ENCODE data around the gene RGS12. TPM values are rescaled to one million over a fixed set of nuclear protein-coding genes. Genes with fewer than 3 reads are reported as not detected.

RGS12 gene
- total RNA-seq, 1 experiment from 2014 or later: 16.9 TPM

DNA sequence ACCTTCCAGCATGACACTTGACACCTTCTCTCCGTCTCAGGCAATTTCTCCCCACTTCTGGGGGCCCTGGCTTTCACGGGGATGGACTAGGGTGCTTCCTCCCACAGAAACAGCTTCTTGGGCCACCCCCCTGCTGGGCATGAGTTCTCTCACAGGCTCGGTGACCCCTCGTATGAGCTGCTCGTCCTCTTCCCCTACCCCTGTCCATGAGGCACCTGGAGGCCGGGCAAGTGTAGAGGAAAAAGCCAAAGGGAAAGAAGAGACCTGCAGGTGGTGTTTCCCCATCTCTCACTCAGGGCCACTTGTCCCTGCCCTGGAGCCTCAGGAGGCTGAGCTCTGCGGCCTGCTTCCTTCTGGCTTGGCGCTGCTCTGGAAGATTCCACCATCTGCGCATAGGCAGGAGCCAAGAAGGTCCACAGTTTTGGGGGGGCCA lies 1.9 kb upstream of the RGS12 start:
- no peak overlapping the region for H3K4me2 ChIP-seq (ENCODE audit: insufficient read depth, insufficient read length, low read length)
- Mint-ChIP-seq H3K27me3 (ENCODE audit: low read depth) (peaks cover 28% of the 10 kb centered on the region), H3K4me3 (peak overlapping the region in 1 of 2 experiments; percentile 57; a peak in 2 of 5 replicates)

More for the DNA sequence above, 1.9 kb upstream of the RGS12 start:
- no peak for DNase-seq
- no peak overlapping the region for H2BK20ac ChIP-seq (ENCODE audit: low read depth, low read length, poor library complexity, severe bottlenecking)
- no peak overlapping the region for H2BK12ac ChIP-seq (ENCODE audit: insufficient read length, low read depth, low read length)
- H3T11ph ChIP-seq (ENCODE audit: low read length): no peak overlapping the region
- H4K8ac ChIP-seq (replicated peaks; ENCODE audit: insufficient read length, low read depth, low read length): no peak overlapping the region
- no peak overlapping the region for H2AK5ac ChIP-seq (ENCODE audit: insufficient read length, low read length)
- H2BK120ac ChIP-seq (ENCODE audit: low read depth, low read length, poor library complexity, severe bottlenecking): no peak overlapping the region
- H3K27me3 ChIP-seq (ENCODE audit: insufficient read depth, low read length): no peaks in the 10 kb centered on the region; the same call in 1 of the 2 replicates
- no peak overlapping the region for H3K4ac ChIP-seq (ENCODE audit: low read depth, low read length)
- H3K79me1 ChIP-seq (ENCODE audit: insufficient read depth, low read depth, low read length, poor library complexity, severe bottlenecking): no peaks in the 10 kb centered on the region
- Mint-ChIP-seq H3K9me3 (no peaks in the 10 kb centered on the region; a peak in 1 of 5 replicates), H3K4me1 (peaks cover 24 to 29% of the 10 kb centered on the region in 2 experiments), H3K27ac (no peak overlapping the region), H3K36me3 (ENCODE audit: insufficient read depth in 1 of 3, low read depth in 3 of 3) (no peaks in the 10 kb centered on the region; a peak in 1 of 7 replicates)
- TF ChIP-seq, protein P1, sequence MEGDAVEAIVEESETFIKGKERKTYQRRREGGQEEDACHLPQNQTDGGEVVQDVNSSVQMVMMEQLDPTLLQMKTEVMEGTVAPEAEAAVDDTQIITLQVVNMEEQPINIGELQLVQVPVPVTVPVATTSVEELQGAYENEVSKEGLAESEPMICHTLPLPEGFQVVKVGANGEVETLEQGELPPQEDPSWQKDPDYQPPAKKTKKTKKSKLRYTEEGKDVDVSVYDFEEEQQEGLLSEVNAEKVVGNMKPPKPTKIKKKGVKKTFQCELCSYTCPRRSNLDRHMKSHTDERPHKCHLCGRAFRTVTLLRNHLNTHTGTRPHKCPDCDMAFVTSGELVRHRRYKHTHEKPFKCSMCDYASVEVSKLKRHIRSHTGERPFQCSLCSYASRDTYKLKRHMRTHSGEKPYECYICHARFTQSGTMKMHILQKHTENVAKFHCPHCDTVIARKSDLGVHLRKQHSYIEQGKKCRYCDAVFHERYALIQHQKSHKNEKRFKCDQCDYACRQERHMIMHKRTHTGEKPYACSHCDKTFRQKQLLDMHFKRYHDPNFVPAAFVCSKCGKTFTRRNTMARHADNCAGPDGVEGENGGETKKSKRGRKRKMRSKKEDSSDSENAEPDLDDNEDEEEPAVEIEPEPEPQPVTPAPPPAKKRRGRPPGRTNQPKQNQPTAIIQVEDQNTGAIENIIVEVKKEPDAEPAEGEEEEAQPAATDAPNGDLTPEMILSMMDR (conservative IDR thresholded peaks at IDR 0.05): no peak
- no peak overlapping the region for H2BK15ac ChIP-seq (ENCODE audit: low read depth, low read length)
- H2BK5ac ChIP-seq (ENCODE audit: insufficient read length, low read length): no peak overlapping the region
- H4K20me1 ChIP-seq (ENCODE audit: control insufficient read depth, insufficient read depth, insufficient read length): no peaks in the 10 kb centered on the region
- no peak overlapping the region for H3K27ac ChIP-seq (ENCODE audit: insufficient read length, low read depth, low read length)
- H3K18ac ChIP-seq (ENCODE audit: insufficient read length, low read depth, low read length): no peak overlapping the region
- H3K9ac ChIP-seq (ENCODE audit: extremely low read depth, insufficient read length, low read length): no peak overlapping the region
- WGBS (ENCODE audit: extremely low coverage, insufficient read length, low lambda C conversion rate): no CpG with 5 or more reads among the region's 9 CpGs
- no peak overlapping the region for H2AFZ ChIP-seq (ENCODE audit: low read length)
- H3K14ac ChIP-seq (ENCODE audit: insufficient read depth, low read length): no peak overlapping the region
- peaks cover 16% of the 10 kb centered on the region for H3K23me2 ChIP-seq (ENCODE audit: insufficient read length, low read depth, low read length, poor library complexity, severe bottlenecking)
- no peak overlapping the region for H4K91ac ChIP-seq (ENCODE audit: insufficient read length, low read depth, low read length)
- H3K9me3 ChIP-seq (ENCODE audit: control insufficient read depth, low read depth, low read length): no peaks in the 10 kb centered on the region
- H3K56ac ChIP-seq (ENCODE audit: insufficient read length, low read depth, low read length): no peak overlapping the region
- H4K5ac ChIP-seq (ENCODE audit: insufficient read length, low read depth, low read length): no peak overlapping the region
- no peaks in the 10 kb centered on the region for H3K4me1 ChIP-seq (ENCODE audit: insufficient read depth, low read length)
- H3K79me2 ChIP-seq (ENCODE audit: insufficient read depth, low read length): no peaks in the 10 kb centered on the region
- H3K23ac ChIP-seq (ENCODE audit: insufficient read length, low read depth, low read length): no peak overlapping the region

Data from H9 (cell line).